Activated CD8-positive, alpha-beta T cell treated with anti-CD3 and anti-CD28 coated beads for 36 hours (primary cell): ENCODE data around the gene ANKUB1. TPM values are rescaled to one million over a fixed set of nuclear protein-coding genes. Genes with fewer than 3 reads are reported as not detected.

ENCODE experiments used
- ATAC-seq: fragments of 200-7000 bp; cut with Tn5 transposase; one replicate; pipeline ENCODE4 v1.10.0; 2021; ENCODE audit warnings: mild to moderate bottlenecking, moderate library complexity
- CTCF ChIA-PET: fragments of 350-600 bp; sonication (Branson Sonifier 250); formaldehyde crosslinking; loops from one replicate; lab custom pipeline; 2021; ENCODE audit warnings: antibody characterized with exemption; lab: Charles Lee
- POLR2A ChIA-PET: fragments of 350-600 bp; sonication (Branson Sonifier 250); formaldehyde crosslinking; loops from one replicate; lab custom pipeline; 2021; ENCODE audit warnings: antibody characterized with exemption; lab: Charles Lee
- DNase-seq: peaks from one replicate; pipeline ENCODE4 v3.0.0-alpha.2; 2020
- H3K27ac Mint-ChIP-seq: one replicate; pipeline ENCODE4 v1.8.0; 2021; ENCODE audit warnings: mild to moderate bottlenecking, mixed read lengths
- H3K27me3 Mint-ChIP-seq: one replicate; pipeline ENCODE4 v1.8.0; 2021; ENCODE audit warnings: mixed read lengths
- H3K36me3 Mint-ChIP-seq: one replicate; pipeline ENCODE4 v1.8.0; 2021; ENCODE audit warnings: low read depth, mixed read lengths
- H3K4me1 Mint-ChIP-seq: one replicate; pipeline ENCODE4 v1.8.0; 2021; ENCODE audit warnings: low read depth, mixed read lengths
- H3K4me3 Mint-ChIP-seq: one replicate; pipeline ENCODE4 v1.8.0; 2021; ENCODE audit warnings: mild to moderate bottlenecking, moderate library complexity, mixed read lengths
- H3K9me3 Mint-ChIP-seq: one replicate; pipeline ENCODE4 v1.8.0; 2021; ENCODE audit warnings: mixed read lengths
- intact Hi-C: fragments of 100-400 bp; cut with micrococcal nuclease; formaldehyde crosslinking; loops from one replicate; pipeline ENCODE4 v1.10.0; 2022
- total RNA-seq, 2 experiments: library from RNA; stranded (reverse); gene quantifications; one replicate each; pipeline ENCODE4 v1.2.3, GENCODE V29; 2021
- TF ChIP-seq, protein P1 (sequence below): fragments of 200-600 bp; IDR thresholded peaks from one replicate; pipeline ENCODE4 v1.8.0; 2022; ENCODE audit warnings: antibody characterized with exemption, mild to moderate bottlenecking

Gene ANKUB1
- total RNA-seq, 2 experiments from 2014 or later, result not detected

DNA sequence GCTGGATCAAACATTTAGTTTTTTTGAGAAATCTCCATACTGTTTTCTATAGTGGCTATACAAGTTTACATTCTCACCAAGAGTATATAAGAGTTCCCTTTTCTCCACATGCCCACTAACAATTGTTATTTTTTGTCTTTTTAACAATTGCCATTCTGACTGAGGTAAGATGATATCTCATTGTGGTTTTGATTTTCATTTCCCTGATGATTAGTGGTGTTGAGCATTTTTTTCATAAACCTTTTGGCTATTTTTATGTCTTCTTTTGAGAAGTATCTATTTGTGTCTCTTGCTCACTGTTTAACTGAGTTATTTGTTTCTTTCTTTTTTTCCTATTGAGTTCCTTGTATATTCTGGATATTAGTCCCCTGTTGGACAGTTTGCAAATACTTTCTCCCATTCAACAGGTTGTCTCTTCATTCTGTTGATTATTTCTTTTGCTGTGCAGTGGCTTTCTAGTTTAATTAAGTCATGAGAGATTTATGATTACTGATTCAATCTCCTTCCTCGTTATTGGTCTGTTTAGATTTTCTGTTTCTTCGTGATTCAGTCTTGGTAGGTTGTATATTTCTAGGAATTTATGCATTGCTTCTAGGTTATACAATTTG, 13.9 kb upstream of the ANKUB1 start:
- H3K9me3 Mint-ChIP-seq, result no peaks in the 10 kb centered on the region
- intact Hi-C loops, result no loop called here
- TF ChIP-seq, protein P1, sequence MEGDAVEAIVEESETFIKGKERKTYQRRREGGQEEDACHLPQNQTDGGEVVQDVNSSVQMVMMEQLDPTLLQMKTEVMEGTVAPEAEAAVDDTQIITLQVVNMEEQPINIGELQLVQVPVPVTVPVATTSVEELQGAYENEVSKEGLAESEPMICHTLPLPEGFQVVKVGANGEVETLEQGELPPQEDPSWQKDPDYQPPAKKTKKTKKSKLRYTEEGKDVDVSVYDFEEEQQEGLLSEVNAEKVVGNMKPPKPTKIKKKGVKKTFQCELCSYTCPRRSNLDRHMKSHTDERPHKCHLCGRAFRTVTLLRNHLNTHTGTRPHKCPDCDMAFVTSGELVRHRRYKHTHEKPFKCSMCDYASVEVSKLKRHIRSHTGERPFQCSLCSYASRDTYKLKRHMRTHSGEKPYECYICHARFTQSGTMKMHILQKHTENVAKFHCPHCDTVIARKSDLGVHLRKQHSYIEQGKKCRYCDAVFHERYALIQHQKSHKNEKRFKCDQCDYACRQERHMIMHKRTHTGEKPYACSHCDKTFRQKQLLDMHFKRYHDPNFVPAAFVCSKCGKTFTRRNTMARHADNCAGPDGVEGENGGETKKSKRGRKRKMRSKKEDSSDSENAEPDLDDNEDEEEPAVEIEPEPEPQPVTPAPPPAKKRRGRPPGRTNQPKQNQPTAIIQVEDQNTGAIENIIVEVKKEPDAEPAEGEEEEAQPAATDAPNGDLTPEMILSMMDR, result no peak
- ChIA-PET POLR2A (interaction anchor here (0.6 kb wide), 1 partner anchor 944 kb away, joined by 3 read pairs; no protein-coding TSS in a partner anchor), CTCF (no interaction called here)
- no peak overlapping the region for H3K4me3 Mint-ChIP-seq
- peaks cover 13% of the 10 kb centered on the region for H3K27me3 Mint-ChIP-seq
- peaks cover 3% of the 10 kb centered on the region for H3K4me1 Mint-ChIP-seq
- H3K36me3 Mint-ChIP-seq, result no peaks in the 10 kb centered on the region
- ATAC-seq (no peak), DNase-seq (no peak)
- no peak overlapping the region for H3K27ac Mint-ChIP-seq

DNA sequence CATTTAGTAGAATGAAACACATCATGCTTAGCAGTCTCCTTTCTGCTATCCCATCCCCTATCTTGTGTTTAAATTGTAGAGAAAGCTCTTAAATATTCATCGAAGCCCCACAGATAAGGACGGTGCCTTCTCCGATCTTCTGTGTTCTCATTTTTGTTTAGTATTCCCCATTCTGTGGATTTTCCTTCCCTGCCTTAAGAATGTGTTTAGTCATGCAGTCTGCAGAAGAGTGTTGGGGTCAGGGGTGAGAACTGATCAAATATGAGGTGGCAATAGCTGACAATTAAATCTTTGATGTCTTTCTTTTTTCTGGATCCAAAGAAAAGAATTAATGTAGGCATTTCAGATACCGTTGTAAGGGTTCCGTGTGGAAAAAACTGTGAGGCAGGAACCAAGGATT, 9.3 kb upstream of the ANKUB1 start:
- H3K4me1 Mint-ChIP-seq, result no peaks in the 10 kb centered on the region
- H3K27ac Mint-ChIP-seq, result no peak overlapping the region
- ChIA-PET POLR2A (no interaction called here), CTCF (interaction anchor here (1.2 to 1.8 kb wide), 2 partner anchors 30 to 233 kb away, joined by 3 to 8 read pairs; no protein-coding TSS in a partner anchor)
- H3K4me3 Mint-ChIP-seq, result no peak overlapping the region
- ATAC-seq (no peak), DNase-seq (no peak)
- peaks cover 13% of the 10 kb centered on the region for H3K27me3 Mint-ChIP-seq
- intact Hi-C loops, result no loop called here
- H3K36me3 Mint-ChIP-seq, result no peaks in the 10 kb centered on the region
- H3K9me3 Mint-ChIP-seq, result no peaks in the 10 kb centered on the region
- TF ChIP-seq, protein P1, result no peak

DNA sequence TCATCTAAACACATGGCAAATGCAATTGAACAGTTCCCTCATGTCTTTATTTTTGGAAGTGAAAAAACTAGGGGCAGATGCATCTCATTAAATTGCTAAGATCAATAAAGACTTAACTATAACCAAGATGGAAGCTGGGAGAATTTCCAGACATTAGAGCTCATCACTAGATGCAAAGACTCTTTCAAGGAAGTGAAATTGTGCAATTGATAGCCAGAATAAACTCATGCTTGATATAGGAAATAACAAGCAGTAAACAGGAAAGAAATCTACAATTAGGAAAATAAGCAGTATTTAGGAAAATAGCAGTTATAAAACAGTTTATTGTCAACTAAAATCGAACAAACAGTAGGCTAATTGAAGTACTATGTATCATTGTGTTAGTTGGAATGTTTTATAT, 8.8 kb upstream of the ANKUB1 start:
- Mint-ChIP-seq H3K27me3 (peaks cover 9% of the 10 kb centered on the region), H3K36me3 (no peaks in the 10 kb centered on the region), H3K9me3 (no peaks in the 10 kb centered on the region), H3K4me3 (no peak overlapping the region), H3K27ac (no peak overlapping the region), H3K4me1 (no peaks in the 10 kb centered on the region)
- ChIA-PET POLR2A (no interaction called here), CTCF (interaction anchor here (0.8 to 1.8 kb wide), 3 partner anchors 8 to 233 kb away, joined by 3 to 8 read pairs (median 3); no protein-coding TSS in a partner anchor)
- intact Hi-C loops, result no loop called here
- DNase-seq, result no peak
- no peak for ATAC-seq
- TF ChIP-seq, protein P1, result no peak

DNA sequence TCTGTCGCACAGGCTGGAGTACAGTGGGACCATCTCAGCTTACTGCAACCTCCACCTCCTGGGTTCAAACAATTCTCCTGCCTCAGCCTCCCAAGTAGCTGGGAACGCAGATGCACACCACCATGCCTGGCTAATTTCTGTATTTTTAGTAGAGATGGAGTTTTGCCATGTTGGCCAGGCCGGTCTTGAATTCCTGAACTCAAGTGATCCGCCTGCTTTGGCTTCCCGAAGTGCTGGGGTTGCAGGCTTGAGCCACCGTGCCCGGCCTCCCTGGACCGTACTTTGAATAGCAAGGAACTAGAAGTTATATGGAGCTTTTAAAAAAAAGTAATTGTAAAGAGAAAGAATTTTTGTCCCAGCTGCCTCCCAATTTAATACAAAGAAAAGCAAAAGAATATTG, 8.3 kb upstream of the ANKUB1 start:
- ATAC-seq, result no peak
- Mint-ChIP-seq H3K36me3 (no peaks in the 10 kb centered on the region), H3K9me3 (no peaks in the 10 kb centered on the region), H3K27ac (no peak overlapping the region), H3K4me1 (no peaks in the 10 kb centered on the region), H3K27me3 (peaks cover 8% of the 10 kb centered on the region), H3K4me3 (no peak overlapping the region)
- ChIA-PET CTCF (interaction anchor here (0.8 to 2.1 kb wide), 4 partner anchors 8 to 232 kb away, joined by 3 to 12 read pairs (median 6); no protein-coding TSS in a partner anchor), POLR2A (no interaction called here)
- no peak for DNase-seq
- TF ChIP-seq, protein P1, result no peak
- intact Hi-C loops, result no loop called here

DNA sequence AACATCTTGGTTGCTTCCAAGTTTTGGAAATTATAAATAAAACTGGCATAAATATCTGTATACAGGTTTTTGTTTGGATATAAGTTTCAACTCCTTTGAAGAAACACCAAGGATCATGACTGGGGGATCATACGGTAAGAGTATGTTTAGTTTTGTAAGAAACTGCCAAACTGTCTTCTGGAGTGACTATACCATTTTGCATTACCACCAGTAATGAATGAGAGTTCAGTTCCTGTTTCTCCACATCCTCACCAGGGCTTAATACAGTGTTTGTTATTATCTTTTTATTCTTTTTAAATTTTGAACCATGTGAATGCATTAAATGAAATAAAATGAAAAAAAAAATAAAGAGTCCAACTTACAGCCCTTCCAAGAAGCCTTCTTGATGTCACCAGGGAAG, 3.7 kb upstream of the ANKUB1 start:
- no peaks in the 10 kb centered on the region for H3K36me3 Mint-ChIP-seq
- DNase-seq, result no peak
- H3K4me3 Mint-ChIP-seq, result no peak overlapping the region
- peaks cover 12% of the 10 kb centered on the region for H3K27me3 Mint-ChIP-seq
- intact Hi-C loops, result no loop called here
- no peaks in the 10 kb centered on the region for H3K4me1 Mint-ChIP-seq
- ChIA-PET CTCF (no interaction called here), POLR2A (no interaction called here)
- no peaks in the 10 kb centered on the region for H3K9me3 Mint-ChIP-seq
- H3K27ac Mint-ChIP-seq, result no peak overlapping the region
- TF ChIP-seq, protein P1, result no peak
- ATAC-seq, result no peak
